K562 (cell line): ENCODE measurements around the gene CDYL. TPM values are rescaled to one million over a fixed set of nuclear protein-coding genes. Genes with fewer than 3 reads are reported as not detected.

ENCODE experiments used
- ATF1 ChIP-seq, 2 experiments: fragments of 450-650 bp in 1 of 2; IDR thresholded peaks; 2 replicates each; pipeline ENCODE4 v1.6.1; 2016; ENCODE audit warnings: missing compliant biosample characterization in 1 of 2, missing genetic modification characterization in 1 of 2
- CC2D1A ChIP-seq: fragments of 450-650 bp; IDR thresholded peaks from 2 replicates; pipeline ENCODE4 v1.6.1; 2017; ENCODE audit warnings: mild to moderate bottlenecking
- EHMT2 ChIP-seq: fragments of 450-650 bp; IDR thresholded peaks from 2 replicates; pipeline ENCODE4 v1.6.1; 2018; ENCODE audit warnings: antibody characterized with exemption
- EP400 ChIP-seq: fragments of 450-650 bp; IDR thresholded peaks from 2 replicates; pipeline ENCODE4 v1.6.1; 2017; ENCODE audit warnings: antibody characterized with exemption, mild to moderate bottlenecking, moderate library complexity
- HOXB6 ChIP-seq: fragments of 250-450 bp; sonication (Bioruptor Pico); IDR thresholded peaks from 2 replicates; pipeline ENCODE4 v1.5.1; 2022; ENCODE audit warnings: mild to moderate bottlenecking, borderline replicate concordance
- L3MBTL2 ChIP-seq: fragments of 450-650 bp; IDR thresholded peaks from 2 replicates; pipeline ENCODE4 v1.6.1; 2016; ENCODE audit warnings: mild to moderate bottlenecking, moderate library complexity
- MAZ ChIP-seq, 2 experiments: fragments of 450-650 bp in 1 of 2; sonication (generic) in 1 of 2; formaldehyde crosslinking; IDR thresholded peaks in 1 of 2; conservative IDR thresholded peaks in 1 of 2; 2 replicates each; pipeline versions ENCODE4 v1.4.0 to v1.5.0; 2020; ENCODE audit warnings: mild to moderate bottlenecking in 1 of 2, missing genetic modification reagents in 1 of 2
- MCM7 ChIP-seq, 2 experiments: fragments of 450-650 bp; IDR thresholded peaks; 2 replicates each; pipeline ENCODE4 v1.6.1; 2016 to 2018
- NBN ChIP-seq: fragments of 450-650 bp; IDR thresholded peaks from 2 replicates; pipeline ENCODE4 v1.6.1; 2016; ENCODE audit warnings: low read depth, mild to moderate bottlenecking
- NFE2 ChIP-seq: IDR thresholded peaks from 2 replicates; pipeline ENCODE4 v1.6.1; 2014; ENCODE audit warnings: antibody characterized with exemption, low read depth
- PRMT5 ChIP-seq: sonication (generic); formaldehyde crosslinking; IDR thresholded peaks from 2 replicates; pipeline ENCODE4 v1.5.0; 2020; ENCODE audit warnings: missing genetic modification reagents
- RAD21 ChIP-seq, 2 experiments: fragments of 250-450 bp in 1 of 2; fragments of 450-650 bp in 1 of 2; sonication (Bioruptor Pico) in 1 of 2; formaldehyde crosslinking in 1 of 2; IDR thresholded peaks in 1 of 2; conservative IDR thresholded peaks in 1 of 2; 2 replicates each; pipeline versions ENCODE4 v1.4.0 to v1.8.0; 2020 to 2022; ENCODE audit warnings: mild to moderate bottlenecking in 2 of 2, moderate library complexity in 1 of 2
- SMARCC2 ChIP-seq: fragments of 450-650 bp; IDR thresholded peaks from 2 replicates; pipeline ENCODE4 v1.6.1; 2017; ENCODE audit warnings: antibody characterized with exemption, moderate library complexity, mild to moderate bottlenecking, low read depth
- polyA plus RNA-seq, 8 experiments: library from polyadenylated mRNA; depleted of rRNA in 4 of 8; stranded (reverse) in 5 of 8; unstranded in 3 of 8; fragments of >200 nt; fragmentation: Nextera tagmentation in 2 of 8; fragmentation: Illumina TruSeq in 1 of 8; extraction: Ambion mirVana in 2 of 8; extraction: Trizol in 1 of 8; gene quantifications; 2 replicates each; pipeline versions ENCODE4 v1.2.1 to v1.2.3, GENCODE V29; 2011 to 2014; ENCODE audit warnings: inconsistent platforms in 1 of 8, missing spikeins in 1 of 8
- total RNA-seq, 7 experiments: library from RNA; depleted of rRNA in 6 of 7; stranded (reverse); fragments of >200 nt in 6 of 7; fragmentation: Illumina TruSeq in 2 of 7; extraction: Trizol in 2 of 7; gene quantifications; 2 replicates each; pipeline versions ENCODE4 v1.2.1 to v1.2.3, GENCODE V29; 2011 to 2021; ENCODE audit warnings: low replicate concordance in 1 of 7
- TF ChIP-seq, protein P1 (sequence below): sonication (generic); formaldehyde crosslinking; IDR thresholded peaks from 2 replicates; pipeline ENCODE4 v1.8.0; 2023; ENCODE audit warnings: mild to moderate bottlenecking, missing genetic modification reagents
- TF ChIP-seq, protein P2 (sequence below): fragments of 450-650 bp; IDR thresholded peaks from 2 replicates; pipeline ENCODE4 v1.6.1; 2016; ENCODE audit warnings: mild to moderate bottlenecking
- TF ChIP-seq, protein P3 (sequence below): sonication (generic); IDR thresholded peaks from 2 replicates; pipeline ENCODE4 v1.6.1; 2016
- TF ChIP-seq, protein P4 (sequence below): fragments of 450-650 bp; IDR thresholded peaks from 2 replicates; pipeline ENCODE4 v1.6.1; 2017; ENCODE audit warnings: antibody characterized with exemption, mild to moderate bottlenecking
- TF ChIP-seq, protein P5 (sequence below), 2 experiments: fragments of 450-650 bp; IDR thresholded peaks; 2 replicates each; pipeline ENCODE4 v1.6.1; 2016

Gene CDYL
- total and polyA plus RNA-seq, 9 of the 15 experiments (the other 6 are each of a cell fraction or from before 2014, with no cell fraction given): 8.1 to 45.8 (median 40.8) TPM

DNA sequence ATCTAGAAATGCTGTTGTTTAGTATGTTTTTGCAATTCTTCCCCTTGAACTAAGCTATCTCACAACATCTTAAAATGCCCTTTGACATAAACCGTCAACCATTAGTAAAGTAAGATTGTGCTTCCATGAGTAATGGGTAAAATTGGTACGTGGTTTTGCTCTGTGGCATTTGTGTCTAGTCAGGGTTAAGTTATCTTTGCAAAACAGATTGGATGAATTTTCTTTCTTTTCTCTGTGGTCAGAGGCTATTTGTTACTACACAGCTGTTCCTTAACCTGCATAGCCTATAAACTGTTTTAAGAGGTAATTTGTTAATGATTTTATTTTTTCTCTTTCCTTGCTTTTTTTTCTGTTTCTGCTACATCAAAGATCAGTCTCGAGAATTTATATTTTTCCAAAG, 152.2 kb downstream of the CDYL start (continued):
- TF ChIP-seq NBN (peak; percentile 95), EP400 (peak; percentile 45), ATF1 (CRISPR knock-in tag; IDR thresholded peaks at IDR 0.05) (no peak), ATF1 (tag; IDR thresholded peaks at IDR 0.05) (0 out of 2 replicates have a peak, but pooled peaks have one; percentile 28), SMARCC2 (peak; percentile 97), MCM7 (IDR thresholded peaks at IDR 0.05) (no peak), NFE2 (peak; percentile 94), L3MBTL2 (peak; percentile 28; the same call in 1 of the 2 replicates), EHMT2 (peak; percentile 84), RAD21 (CRISPR knock-in tag; conservative IDR thresholded peaks at IDR 0.05 in 1 of 2, IDR thresholded peaks at IDR 0.05 in 1 of 2) (0 out of 4 replicates have a peak, but pooled peaks of 1 of the 2 experiments have one; percentile 7), CC2D1A (peak; percentile 84), HOXB6 (CRISPR knock-in tag) (no peak), MAZ (CRISPR knock-in tag; conservative IDR thresholded peaks at IDR 0.05 in 1 of 2, IDR thresholded peaks at IDR 0.05 in 1 of 2) (peak in 1 of 2 experiments; percentile 19; a peak in 2 of 4 replicates), PRMT5 (no peak)
- TF ChIP-seq, protein P1, sequence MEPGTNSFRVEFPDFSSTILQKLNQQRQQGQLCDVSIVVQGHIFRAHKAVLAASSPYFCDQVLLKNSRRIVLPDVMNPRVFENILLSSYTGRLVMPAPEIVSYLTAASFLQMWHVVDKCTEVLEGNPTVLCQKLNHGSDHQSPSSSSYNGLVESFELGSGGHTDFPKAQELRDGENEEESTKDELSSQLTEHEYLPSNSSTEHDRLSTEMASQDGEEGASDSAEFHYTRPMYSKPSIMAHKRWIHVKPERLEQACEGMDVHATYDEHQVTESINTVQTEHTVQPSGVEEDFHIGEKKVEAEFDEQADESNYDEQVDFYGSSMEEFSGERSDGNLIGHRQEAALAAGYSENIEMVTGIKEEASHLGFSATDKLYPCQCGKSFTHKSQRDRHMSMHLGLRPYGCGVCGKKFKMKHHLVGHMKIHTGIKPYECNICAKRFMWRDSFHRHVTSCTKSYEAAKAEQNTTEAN (CRISPR knock-in tag): no peak
- TF ChIP-seq, protein P2, sequence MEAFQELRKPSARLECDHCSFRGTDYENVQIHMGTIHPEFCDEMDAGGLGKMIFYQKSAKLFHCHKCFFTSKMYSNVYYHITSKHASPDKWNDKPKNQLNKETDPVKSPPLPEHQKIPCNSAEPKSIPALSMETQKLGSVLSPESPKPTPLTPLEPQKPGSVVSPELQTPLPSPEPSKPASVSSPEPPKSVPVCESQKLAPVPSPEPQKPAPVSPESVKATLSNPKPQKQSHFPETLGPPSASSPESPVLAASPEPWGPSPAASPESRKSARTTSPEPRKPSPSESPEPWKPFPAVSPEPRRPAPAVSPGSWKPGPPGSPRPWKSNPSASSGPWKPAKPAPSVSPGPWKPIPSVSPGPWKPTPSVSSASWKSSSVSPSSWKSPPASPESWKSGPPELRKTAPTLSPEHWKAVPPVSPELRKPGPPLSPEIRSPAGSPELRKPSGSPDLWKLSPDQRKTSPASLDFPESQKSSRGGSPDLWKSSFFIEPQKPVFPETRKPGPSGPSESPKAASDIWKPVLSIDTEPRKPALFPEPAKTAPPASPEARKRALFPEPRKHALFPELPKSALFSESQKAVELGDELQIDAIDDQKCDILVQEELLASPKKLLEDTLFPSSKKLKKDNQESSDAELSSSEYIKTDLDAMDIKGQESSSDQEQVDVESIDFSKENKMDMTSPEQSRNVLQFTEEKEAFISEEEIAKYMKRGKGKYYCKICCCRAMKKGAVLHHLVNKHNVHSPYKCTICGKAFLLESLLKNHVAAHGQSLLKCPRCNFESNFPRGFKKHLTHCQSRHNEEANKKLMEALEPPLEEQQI: peak; percentile 86
- TF ChIP-seq, protein P3, sequence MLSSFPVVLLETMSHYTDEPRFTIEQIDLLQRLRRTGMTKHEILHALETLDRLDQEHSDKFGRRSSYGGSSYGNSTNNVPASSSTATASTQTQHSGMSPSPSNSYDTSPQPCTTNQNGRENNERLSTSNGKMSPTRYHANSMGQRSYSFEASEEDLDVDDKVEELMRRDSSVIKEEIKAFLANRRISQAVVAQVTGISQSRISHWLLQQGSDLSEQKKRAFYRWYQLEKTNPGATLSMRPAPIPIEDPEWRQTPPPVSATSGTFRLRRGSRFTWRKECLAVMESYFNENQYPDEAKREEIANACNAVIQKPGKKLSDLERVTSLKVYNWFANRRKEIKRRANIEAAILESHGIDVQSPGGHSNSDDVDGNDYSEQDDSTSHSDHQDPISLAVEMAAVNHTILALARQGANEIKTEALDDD: peak; percentile 99
- TF ChIP-seq, protein P4, sequence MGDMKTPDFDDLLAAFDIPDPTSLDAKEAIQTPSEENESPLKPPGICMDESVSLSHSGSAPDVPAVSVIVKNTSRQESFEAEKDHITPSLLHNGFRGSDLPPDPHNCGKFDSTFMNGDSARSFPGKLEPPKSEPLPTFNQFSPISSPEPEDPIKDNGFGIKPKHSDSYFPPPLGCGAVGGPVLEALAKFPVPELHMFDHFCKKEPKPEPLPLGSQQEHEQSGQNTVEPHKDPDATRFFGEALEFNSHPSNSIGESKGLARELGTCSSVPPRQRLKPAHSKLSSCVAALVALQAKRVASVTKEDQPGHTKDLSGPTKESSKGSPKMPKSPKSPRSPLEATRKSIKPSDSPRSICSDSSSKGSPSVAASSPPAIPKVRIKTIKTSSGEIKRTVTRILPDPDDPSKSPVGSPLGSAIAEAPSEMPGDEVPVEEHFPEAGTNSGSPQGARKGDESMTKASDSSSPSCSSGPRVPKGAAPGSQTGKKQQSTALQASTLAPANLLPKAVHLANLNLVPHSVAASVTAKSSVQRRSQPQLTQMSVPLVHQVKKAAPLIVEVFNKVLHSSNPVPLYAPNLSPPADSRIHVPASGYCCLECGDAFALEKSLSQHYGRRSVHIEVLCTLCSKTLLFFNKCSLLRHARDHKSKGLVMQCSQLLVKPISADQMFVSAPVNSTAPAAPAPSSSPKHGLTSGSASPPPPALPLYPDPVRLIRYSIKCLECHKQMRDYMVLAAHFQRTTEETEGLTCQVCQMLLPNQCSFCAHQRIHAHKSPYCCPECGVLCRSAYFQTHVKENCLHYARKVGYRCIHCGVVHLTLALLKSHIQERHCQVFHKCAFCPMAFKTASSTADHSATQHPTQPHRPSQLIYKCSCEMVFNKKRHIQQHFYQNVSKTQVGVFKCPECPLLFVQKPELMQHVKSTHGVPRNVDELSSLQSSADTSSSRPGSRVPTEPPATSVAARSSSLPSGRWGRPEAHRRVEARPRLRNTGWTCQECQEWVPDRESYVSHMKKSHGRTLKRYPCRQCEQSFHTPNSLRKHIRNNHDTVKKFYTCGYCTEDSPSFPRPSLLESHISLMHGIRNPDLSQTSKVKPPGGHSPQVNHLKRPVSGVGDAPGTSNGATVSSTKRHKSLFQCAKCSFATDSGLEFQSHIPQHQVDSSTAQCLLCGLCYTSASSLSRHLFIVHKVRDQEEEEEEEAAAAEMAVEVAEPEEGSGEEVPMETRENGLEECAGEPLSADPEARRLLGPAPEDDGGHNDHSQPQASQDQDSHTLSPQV: 0 out of 2 replicates have a peak, but pooled peaks have one; percentile 57
- TF ChIP-seq, protein P5, sequence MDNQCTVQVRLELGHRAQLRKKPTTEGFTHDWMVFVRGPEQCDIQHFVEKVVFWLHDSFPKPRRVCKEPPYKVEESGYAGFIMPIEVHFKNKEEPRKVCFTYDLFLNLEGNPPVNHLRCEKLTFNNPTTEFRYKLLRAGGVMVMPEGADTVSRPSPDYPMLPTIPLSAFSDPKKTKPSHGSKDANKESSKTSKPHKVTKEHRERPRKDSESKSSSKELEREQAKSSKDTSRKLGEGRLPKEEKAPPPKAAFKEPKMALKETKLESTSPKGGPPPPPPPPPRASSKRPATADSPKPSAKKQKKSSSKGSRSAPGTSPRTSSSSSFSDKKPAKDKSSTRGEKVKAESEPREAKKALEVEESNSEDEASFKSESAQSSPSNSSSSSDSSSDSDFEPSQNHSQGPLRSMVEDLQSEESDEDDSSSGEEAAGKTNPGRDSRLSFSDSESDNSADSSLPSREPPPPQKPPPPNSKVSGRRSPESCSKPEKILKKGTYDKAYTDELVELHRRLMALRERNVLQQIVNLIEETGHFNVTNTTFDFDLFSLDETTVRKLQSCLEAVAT (IDR thresholded peaks at IDR 0.05): peak in 1 of 2 experiments; percentile 96; a peak in 2 of 4 replicates
